Astrocyte (in vitro differentiated cells and primary cell): ENCODE results near the gene NFE2. TPM values are rescaled to one million over a fixed set of nuclear protein-coding genes. Genes with fewer than 3 reads are reported as not detected.

Experiments
- DNase-seq: peaks from one replicate; pipeline ENCODE4 v3.0.0-alpha.2; 2010; ENCODE audit warnings: low read depth
- FAIRE-seq: peaks from 2 replicates; lab custom pipeline; 2011; peaks lifted over from hg19 to GRCh38; lab: Jason Lieb, UNC
- H2AFZ ChIP-seq: 2 replicates; pipeline ENCODE4 v1.6.0; 2012; ENCODE audit warnings: low read depth, low read length, inconsistent platforms
- H3K27ac ChIP-seq: 2 replicates; pipeline ENCODE4 v1.5.1; 2011; ENCODE audit warnings: low read depth, low read length, inconsistent platforms
- H3K27me3 ChIP-seq: 2 replicates; pipeline ENCODE4 v1.6.0; 2011; ENCODE audit warnings: low read length, inconsistent platforms; ENCODE audit not compliant: insufficient read depth
- H3K36me3 ChIP-seq: 2 replicates; pipeline ENCODE4 v1.5.1; 2011; ENCODE audit warnings: low read length, inconsistent platforms; ENCODE audit not compliant: insufficient read depth
- H3K4me1 ChIP-seq: 2 replicates; pipeline ENCODE4 v1.5.1; 2011; ENCODE audit warnings: low read length, inconsistent platforms; ENCODE audit not compliant: insufficient read depth
- H3K4me2 ChIP-seq: 2 replicates; pipeline ENCODE4 v1.6.0; 2012; ENCODE audit warnings: low read length, inconsistent platforms
- H3K4me3 ChIP-seq: 2 replicates; pipeline ENCODE4 v1.5.1; 2011; ENCODE audit warnings: low read depth, mild to moderate bottlenecking, low read length, inconsistent platforms; ENCODE audit not compliant: insufficient read depth
- H3K79me2 ChIP-seq: 2 replicates; pipeline ENCODE4 v1.6.0; 2012; ENCODE audit warnings: mild to moderate bottlenecking, low read length, inconsistent platforms; ENCODE audit not compliant: insufficient read depth
- H3K9ac ChIP-seq: 2 replicates; pipeline ENCODE4 v1.6.0; 2012; ENCODE audit warnings: mild to moderate bottlenecking, low read length, inconsistent platforms
- H3K9me3 ChIP-seq: 2 replicates; pipeline ENCODE4 v1.5.1; 2012; ENCODE audit warnings: low read depth, mild to moderate bottlenecking, low read length, inconsistent platforms; ENCODE audit not compliant: insufficient read depth
- H4K20me1 ChIP-seq: 2 replicates; pipeline ENCODE4 v1.6.0; 2012; ENCODE audit warnings: low read length, inconsistent platforms; ENCODE audit not compliant: insufficient read depth
- H3K27ac Mint-ChIP-seq: one replicate; pipeline ENCODE4 v1.8.0; 2021; ENCODE audit warnings: mild to moderate bottlenecking, mixed read lengths; ENCODE audit not compliant: unreplicated experiment
- H3K27me3 Mint-ChIP-seq: one replicate; pipeline ENCODE4 v1.8.0; 2021; ENCODE audit warnings: low read depth, mixed read lengths; ENCODE audit not compliant: unreplicated experiment
- H3K36me3 Mint-ChIP-seq: one replicate; pipeline ENCODE4 v1.8.0; 2021; ENCODE audit warnings: low read depth, mixed read lengths; ENCODE audit not compliant: unreplicated experiment
- H3K4me1 Mint-ChIP-seq: one replicate; pipeline ENCODE4 v1.8.0; 2021; ENCODE audit warnings: low read depth, mixed read lengths; ENCODE audit not compliant: unreplicated experiment
- H3K4me3 Mint-ChIP-seq: one replicate; pipeline ENCODE4 v1.8.0; 2021; ENCODE audit warnings: mild to moderate bottlenecking, moderate library complexity, mixed read lengths; ENCODE audit not compliant: unreplicated experiment
- H3K9me3 Mint-ChIP-seq: one replicate; pipeline ENCODE4 v1.8.0; 2021; ENCODE audit warnings: mild to moderate bottlenecking, mixed read lengths; ENCODE audit not compliant: unreplicated experiment
- EZH2 ChIP-seq: IDR thresholded peaks from 2 replicates; pipeline ENCODE4 v1.6.1; 2012; ENCODE audit warnings: mild to moderate bottlenecking, low read length, inconsistent platforms; ENCODE audit not compliant: insufficient read depth
- total RNA-seq: library from RNA; stranded (reverse); gene quantifications from 2 replicates; pipeline ENCODE4 v1.2.1, GENCODE V29; 2021
- TF ChIP-seq, protein P1 (sequence below): IDR thresholded peaks from 2 replicates; pipeline ENCODE4 v1.5.1; 2011; ENCODE audit warnings: low read depth, mild to moderate bottlenecking, inconsistent platforms, low read length, moderate library complexity; ENCODE audit not compliant: insufficient read depth

The NFE2 gene
- total RNA-seq, 1 donor from 2014 or later = 0.41 TPM

- Histone ChIP-seq H4K20me1 (peaks cover 75% of the 10 kb centered on the region), H3K79me2 (peaks cover 53% of the 10 kb centered on the region), H3K27ac (no peak overlapping the region), H3K4me3 (no peak overlapping the region), H3K9me3 (no peaks in the 10 kb centered on the region), H3K4me2 (no peak overlapping the region), H3K36me3 (peaks cover 21% of the 10 kb centered on the region), H3K4me1 (peaks cover 10% of the 10 kb centered on the region), H3K27me3 (no peaks in the 10 kb centered on the region), H3K9ac (no peak overlapping the region), H2AFZ (no peak overlapping the region)
- Mint-ChIP-seq H3K27ac (no peak overlapping the region), H3K4me1 (peaks cover 38% of the 10 kb centered on the region), H3K9me3 (no peaks in the 10 kb centered on the region), H3K36me3 (peaks cover 24% of the 10 kb centered on the region), H3K4me3 (no peak overlapping the region), H3K27me3 (no peaks in the 10 kb centered on the region)
- no peak for TF ChIP-seq EZH2
- TF ChIP-seq, protein P1, sequence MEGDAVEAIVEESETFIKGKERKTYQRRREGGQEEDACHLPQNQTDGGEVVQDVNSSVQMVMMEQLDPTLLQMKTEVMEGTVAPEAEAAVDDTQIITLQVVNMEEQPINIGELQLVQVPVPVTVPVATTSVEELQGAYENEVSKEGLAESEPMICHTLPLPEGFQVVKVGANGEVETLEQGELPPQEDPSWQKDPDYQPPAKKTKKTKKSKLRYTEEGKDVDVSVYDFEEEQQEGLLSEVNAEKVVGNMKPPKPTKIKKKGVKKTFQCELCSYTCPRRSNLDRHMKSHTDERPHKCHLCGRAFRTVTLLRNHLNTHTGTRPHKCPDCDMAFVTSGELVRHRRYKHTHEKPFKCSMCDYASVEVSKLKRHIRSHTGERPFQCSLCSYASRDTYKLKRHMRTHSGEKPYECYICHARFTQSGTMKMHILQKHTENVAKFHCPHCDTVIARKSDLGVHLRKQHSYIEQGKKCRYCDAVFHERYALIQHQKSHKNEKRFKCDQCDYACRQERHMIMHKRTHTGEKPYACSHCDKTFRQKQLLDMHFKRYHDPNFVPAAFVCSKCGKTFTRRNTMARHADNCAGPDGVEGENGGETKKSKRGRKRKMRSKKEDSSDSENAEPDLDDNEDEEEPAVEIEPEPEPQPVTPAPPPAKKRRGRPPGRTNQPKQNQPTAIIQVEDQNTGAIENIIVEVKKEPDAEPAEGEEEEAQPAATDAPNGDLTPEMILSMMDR = no peak
- FAIRE-seq (no peak), DNase-seq (peak; percentile 74)
Measured at GRCh38 chr12:54338698-54339296, 38.0 kb upstream of the NFE2 start.

DNA sequence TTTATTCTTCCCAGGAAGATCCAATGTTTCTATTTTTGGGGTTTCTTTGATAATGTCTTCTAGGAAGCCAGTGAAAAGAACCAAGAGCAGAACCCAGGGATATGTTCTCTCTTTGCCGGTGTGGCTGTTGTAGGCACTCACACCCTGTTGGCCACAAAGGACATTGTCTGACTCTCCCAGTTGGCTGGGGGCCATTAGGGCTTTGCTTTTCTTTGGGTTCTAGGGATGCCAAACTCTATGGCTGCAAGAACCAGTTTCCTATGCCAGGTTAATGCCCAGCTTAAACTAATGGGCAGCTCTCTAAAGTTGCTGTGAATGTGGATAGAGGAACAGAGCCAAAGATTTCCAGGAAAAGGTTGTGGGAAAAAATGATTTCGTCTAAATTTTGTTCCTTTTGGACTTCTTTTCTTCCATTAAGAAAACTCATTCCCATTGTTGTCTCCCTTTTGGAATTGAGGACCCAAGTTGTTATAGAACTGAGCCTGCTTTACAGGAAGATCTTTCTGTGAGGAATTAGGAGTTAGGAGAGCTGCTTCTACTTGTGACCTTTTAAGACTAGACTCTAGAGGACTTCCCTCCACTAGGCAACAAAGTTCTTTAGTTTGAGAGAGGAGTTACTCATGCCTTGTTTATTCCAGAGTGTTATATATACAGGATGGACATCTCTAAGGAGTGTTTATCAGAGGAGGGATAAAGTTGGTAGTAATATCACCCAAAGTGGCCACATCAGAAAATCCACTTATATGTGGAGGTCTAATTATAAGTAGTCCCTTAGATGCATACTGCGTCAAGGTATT lies 37.2 kb upstream of the NFE2 start:
- Histone ChIP-seq H3K9ac (no peak overlapping the region), H3K79me2 (peaks cover 60% of the 10 kb centered on the region), H3K4me2 (peak overlapping the region; percentile 32), H3K36me3 (peaks cover 15% of the 10 kb centered on the region), H3K27ac (no peak overlapping the region), H3K4me1 (peaks cover 10% of the 10 kb centered on the region), H4K20me1 (peaks cover 82% of the 10 kb centered on the region), H3K9me3 (no peaks in the 10 kb centered on the region), H3K27me3 (no peaks in the 10 kb centered on the region), H3K4me3 (no peak overlapping the region), H2AFZ (no peak overlapping the region)
- DNase-seq (no peak), FAIRE-seq (no peak)
- Mint-ChIP-seq H3K27ac (no peak overlapping the region), H3K27me3 (no peaks in the 10 kb centered on the region), H3K9me3 (no peaks in the 10 kb centered on the region), H3K36me3 (peaks cover 21% of the 10 kb centered on the region), H3K4me3 (peak overlapping the region; percentile 47), H3K4me1 (peaks cover 38% of the 10 kb centered on the region)
- TF ChIP-seq, protein P1 = no peak
- TF ChIP-seq EZH2 = no peak
